HL-60 (cell line): ENCODE data around the gene FRAT2.
A peak's percentile ranks its signal among the peaks of the same experiment; 100 is the strongest.

Experiments used
- DNase-seq, 2 experiments: peaks; one replicate each; pipeline ENCODE4 v3.0.0-alpha.2; 2010 to 2020; ENCODE audit warnings: low read depth in 1 of 2, low spot score in 1 of 2
- H3K27ac ChIP-seq: fragments of 250-450 bp; sonication (Bioruptor Pico); replicated peaks from 2 replicates; pipeline ENCODE4 v1.5.1; 2020; ENCODE audit warnings: mild to moderate bottlenecking, moderate library complexity
- H3K27me3 ChIP-seq: fragments of 250-450 bp; sonication (Bioruptor Pico); 2 replicates; pipeline ENCODE4 v1.5.1; 2021; ENCODE audit warnings: mild to moderate bottlenecking, moderate library complexity; ENCODE audit not compliant: insufficient read depth, poor library complexity, severe bottlenecking
- H3K4me3 ChIP-seq: replicated peaks from 2 replicates; pipeline ENCODE4 v1.5.1; 2011; ENCODE audit warnings: mild to moderate bottlenecking, control low read depth, low read length; ENCODE audit not compliant: insufficient read depth
- GABPA ChIP-seq: IDR thresholded peaks from 2 replicates; pipeline ENCODE4 v1.6.1; 2012; ENCODE audit warnings: low read depth
- POLR2AphosphoS5 ChIP-seq: IDR thresholded peaks from 2 replicates; pipeline ENCODE4 v1.6.1; 2012; ENCODE audit warnings: low read depth
- SPI1 ChIP-seq: IDR thresholded peaks from 2 replicates; pipeline ENCODE4 v1.6.1; 2012; ENCODE audit warnings: low read depth, mild to moderate bottlenecking, borderline replicate concordance
- TF ChIP-seq, protein P1 (sequence below): IDR thresholded peaks from one replicate; pipeline ENCODE4 v1.5.1; 2011; ENCODE audit warnings: low read length, control low read depth, inconsistent platforms; ENCODE audit not compliant: insufficient read depth
- TF ChIP-seq, protein P2 (sequence below): IDR thresholded peaks from 2 replicates; pipeline ENCODE4 v1.6.1; 2012; ENCODE audit warnings: low read depth; ENCODE audit not compliant: insufficient replicate concordance

FRAT2 gene

DNA sequence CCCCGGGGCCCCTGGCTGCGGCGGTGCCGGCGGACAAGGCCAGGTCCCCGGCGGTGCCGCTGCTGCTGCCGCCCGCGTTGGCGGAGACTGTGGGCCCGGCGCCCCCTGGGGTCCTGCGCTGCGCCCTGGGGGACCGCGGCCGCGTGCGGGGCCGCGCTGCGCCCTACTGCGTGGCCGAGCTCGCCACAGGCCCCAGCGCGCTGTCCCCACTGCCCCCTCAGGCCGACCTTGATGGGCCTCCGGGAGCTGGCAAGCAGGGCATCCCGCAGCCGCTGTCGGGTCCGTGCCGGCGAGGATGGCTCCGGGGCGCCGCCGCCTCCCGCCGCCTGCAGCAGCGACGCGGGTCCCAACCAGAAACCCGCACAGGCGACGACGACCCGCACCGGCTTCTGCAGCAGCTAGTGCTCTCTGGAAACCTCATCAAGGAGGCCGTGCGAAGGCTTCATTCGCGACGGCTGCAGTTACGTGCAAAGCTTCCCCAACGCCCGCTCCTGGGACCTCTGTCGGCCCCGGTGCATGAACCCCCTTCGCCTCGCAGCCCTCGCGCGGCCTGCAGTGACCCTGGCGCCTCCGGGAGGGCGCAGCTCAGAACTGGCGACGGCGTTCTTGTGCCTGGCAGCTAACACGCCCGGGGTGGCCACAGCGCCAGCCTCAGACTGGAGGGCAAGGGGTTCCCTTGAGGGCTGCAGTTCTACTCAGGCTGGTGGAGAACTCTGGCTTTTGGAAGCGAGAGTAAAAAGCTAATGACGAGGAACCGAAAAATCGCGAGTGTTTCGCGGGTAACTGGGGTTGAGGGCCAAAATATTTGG lies 14.7 kb downstream of the FRAT2 start:
- H3K27ac ChIP-seq = peak overlapping the region; percentile 83
- peak overlapping the region; percentile 59 for H3K4me3 ChIP-seq
- DNase-seq = peak in 1 of 2 experiments; percentile 82
- TF ChIP-seq, protein P1, sequence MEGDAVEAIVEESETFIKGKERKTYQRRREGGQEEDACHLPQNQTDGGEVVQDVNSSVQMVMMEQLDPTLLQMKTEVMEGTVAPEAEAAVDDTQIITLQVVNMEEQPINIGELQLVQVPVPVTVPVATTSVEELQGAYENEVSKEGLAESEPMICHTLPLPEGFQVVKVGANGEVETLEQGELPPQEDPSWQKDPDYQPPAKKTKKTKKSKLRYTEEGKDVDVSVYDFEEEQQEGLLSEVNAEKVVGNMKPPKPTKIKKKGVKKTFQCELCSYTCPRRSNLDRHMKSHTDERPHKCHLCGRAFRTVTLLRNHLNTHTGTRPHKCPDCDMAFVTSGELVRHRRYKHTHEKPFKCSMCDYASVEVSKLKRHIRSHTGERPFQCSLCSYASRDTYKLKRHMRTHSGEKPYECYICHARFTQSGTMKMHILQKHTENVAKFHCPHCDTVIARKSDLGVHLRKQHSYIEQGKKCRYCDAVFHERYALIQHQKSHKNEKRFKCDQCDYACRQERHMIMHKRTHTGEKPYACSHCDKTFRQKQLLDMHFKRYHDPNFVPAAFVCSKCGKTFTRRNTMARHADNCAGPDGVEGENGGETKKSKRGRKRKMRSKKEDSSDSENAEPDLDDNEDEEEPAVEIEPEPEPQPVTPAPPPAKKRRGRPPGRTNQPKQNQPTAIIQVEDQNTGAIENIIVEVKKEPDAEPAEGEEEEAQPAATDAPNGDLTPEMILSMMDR = no peak
- TF ChIP-seq POLR2AphosphoS5 = peak; percentile 62; the same call in 1 of the 2 replicates
- TF ChIP-seq, protein P2, sequence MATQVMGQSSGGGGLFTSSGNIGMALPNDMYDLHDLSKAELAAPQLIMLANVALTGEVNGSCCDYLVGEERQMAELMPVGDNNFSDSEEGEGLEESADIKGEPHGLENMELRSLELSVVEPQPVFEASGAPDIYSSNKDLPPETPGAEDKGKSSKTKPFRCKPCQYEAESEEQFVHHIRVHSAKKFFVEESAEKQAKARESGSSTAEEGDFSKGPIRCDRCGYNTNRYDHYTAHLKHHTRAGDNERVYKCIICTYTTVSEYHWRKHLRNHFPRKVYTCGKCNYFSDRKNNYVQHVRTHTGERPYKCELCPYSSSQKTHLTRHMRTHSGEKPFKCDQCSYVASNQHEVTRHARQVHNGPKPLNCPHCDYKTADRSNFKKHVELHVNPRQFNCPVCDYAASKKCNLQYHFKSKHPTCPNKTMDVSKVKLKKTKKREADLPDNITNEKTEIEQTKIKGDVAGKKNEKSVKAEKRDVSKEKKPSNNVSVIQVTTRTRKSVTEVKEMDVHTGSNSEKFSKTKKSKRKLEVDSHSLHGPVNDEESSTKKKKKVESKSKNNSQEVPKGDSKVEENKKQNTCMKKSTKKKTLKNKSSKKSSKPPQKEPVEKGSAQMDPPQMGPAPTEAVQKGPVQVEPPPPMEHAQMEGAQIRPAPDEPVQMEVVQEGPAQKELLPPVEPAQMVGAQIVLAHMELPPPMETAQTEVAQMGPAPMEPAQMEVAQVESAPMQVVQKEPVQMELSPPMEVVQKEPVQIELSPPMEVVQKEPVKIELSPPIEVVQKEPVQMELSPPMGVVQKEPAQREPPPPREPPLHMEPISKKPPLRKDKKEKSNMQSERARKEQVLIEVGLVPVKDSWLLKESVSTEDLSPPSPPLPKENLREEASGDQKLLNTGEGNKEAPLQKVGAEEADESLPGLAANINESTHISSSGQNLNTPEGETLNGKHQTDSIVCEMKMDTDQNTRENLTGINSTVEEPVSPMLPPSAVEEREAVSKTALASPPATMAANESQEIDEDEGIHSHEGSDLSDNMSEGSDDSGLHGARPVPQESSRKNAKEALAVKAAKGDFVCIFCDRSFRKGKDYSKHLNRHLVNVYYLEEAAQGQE = no peak
- TF ChIP-seq SPI1 = no peak
- TF ChIP-seq GABPA = no peak
- H3K27me3 ChIP-seq = no peaks in the 10 kb centered on the region

DNA sequence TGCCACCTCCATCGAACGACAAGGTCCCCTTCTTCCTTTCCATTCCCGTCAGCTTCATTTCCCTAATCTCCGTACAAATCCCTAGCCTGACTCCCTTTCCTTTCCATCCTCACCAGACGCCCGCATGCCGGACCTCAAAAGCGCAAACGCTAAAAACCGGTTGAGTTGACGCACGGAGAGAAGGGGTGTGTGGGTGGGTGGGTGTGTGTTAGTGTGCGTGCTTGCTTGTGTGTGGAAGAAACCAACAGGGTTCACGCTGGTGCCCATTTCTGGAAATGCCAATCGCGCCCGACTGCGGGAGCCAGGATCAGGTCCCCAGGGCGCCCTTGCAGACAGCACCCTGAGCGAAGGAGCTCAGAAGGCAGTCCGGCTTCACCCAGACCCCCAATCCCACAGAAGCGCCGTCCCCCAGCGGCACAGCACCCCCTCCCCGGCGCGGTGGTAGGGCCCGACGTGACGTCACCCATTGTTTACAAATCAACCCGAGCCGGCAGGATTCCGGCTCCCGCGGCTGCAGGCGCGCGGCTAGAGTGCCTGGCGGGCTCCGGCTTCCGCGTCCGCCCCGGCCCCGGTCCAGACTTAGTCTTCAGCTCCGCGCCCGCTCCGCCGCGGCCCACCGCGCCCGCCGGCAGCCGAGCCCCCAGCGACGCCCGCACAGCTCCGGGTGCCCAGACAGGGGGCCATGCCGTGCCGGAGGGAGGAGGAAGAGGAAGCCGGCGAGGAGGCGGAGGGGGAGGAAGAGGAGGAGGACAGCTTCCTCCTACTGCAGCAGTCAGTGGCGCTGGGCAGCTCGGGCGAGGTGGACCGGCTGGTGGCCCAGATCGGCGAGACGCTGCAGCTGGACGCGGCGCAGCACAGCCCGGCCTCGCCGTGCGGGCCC lies 15.5 kb downstream of the FRAT2 start, which contains the start of gene FRAT1:
TSS of gene FRAT1 (plus strand) at position 500 of the 880 bp plus-strand sequence. CDS start at position 683, 183 bp downstream.
- H3K27me3 ChIP-seq = no peaks in the 10 kb centered on the region
- DNase-seq = peak; percentile 79 to 91
- TF ChIP-seq POLR2AphosphoS5 = peak; percentile 62
- TF ChIP-seq, protein P2 = no peak
- TF ChIP-seq SPI1 = peak; percentile 72
- TF ChIP-seq, protein P1 = no peak
- peak; percentile 42; the same call in 1 of the 2 replicates for TF ChIP-seq GABPA
- peak within 1 kb of the TSS; percentile 100 for H3K27ac ChIP-seq
- H3K4me3 ChIP-seq = peak within 1 kb of the TSS; percentile 59

DNA sequence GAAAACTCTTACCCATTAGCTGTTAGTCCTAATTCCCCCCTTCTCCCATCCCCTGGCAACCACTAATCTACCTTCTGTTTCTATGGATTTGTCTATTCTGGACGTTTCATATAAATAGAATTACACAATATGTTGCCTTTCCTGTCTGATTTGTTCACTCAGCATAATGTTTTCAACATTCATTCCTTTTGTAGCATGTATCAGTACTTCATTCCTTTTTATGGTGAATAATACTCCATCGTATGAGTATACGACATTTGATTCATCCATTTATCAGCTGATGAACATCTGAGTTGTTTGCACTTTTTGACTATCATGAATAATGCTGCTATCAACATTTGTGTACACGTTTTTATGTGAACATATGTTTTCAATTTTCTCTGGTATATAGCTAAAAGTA lies 19.9 kb downstream of the FRAT2 start:
- H3K27me3 ChIP-seq = no peaks in the 10 kb centered on the region
- H3K4me3 ChIP-seq = no peak overlapping the region
- TF ChIP-seq SPI1 (no peak), GABPA (no peak)
- TF ChIP-seq, protein P2 = no peak
- 0 out of 2 replicates have a peak overlapping the region, but pooled peaks have one; percentile 41 for H3K27ac ChIP-seq
- DNase-seq = no peak
